Caco-2 (cell line): ENCODE measurements around the gene MEIS3. TPM values are rescaled to one million over a fixed set of nuclear protein-coding genes. Genes with fewer than 3 reads are reported as not detected.

ENCODE experiments used
- BruUV-seq: library from RNA; stranded (reverse); fragments of 400-500 nt; replicated peaks from 2 replicates; lab custom pipeline; 2021; lab: Mats Ljungman, UMichigan
- CTCF ChIA-PET: fragments of 300-600 bp; sonication (Branson Sonifier 250); formaldehyde crosslinking; loops from one replicate; lab custom pipeline; 2022; ENCODE audit warnings: antibody characterized with exemption; lab: Charles Lee
- POLR2A ChIA-PET: fragments of 300-600 bp; sonication (Branson Sonifier 250); formaldehyde crosslinking; loops from one replicate; lab custom pipeline; 2022; ENCODE audit warnings: antibody characterized with exemption; lab: Charles Lee
- DNase-seq, 2 experiments: peaks; one replicate each; pipeline versions ENCODE4 v3.0.0 to v3.0.0-alpha.2; 2020 to 2022
- H3K27me3 ChIP-seq: replicated peaks from 2 replicates; pipeline ENCODE4 v1.6.0; 2011; ENCODE audit warnings: low read length; ENCODE audit not compliant: control insufficient read depth, insufficient read depth
- H3K36me3 ChIP-seq: 2 replicates; pipeline ENCODE4 v1.5.1; 2011; ENCODE audit warnings: low read length; ENCODE audit not compliant: control insufficient read depth, insufficient read depth
- H3K4me1 ChIP-seq: fragments of 250-450 bp; sonication (Bioruptor Pico); 2 replicates; pipeline ENCODE4 v1.5.1; 2020; ENCODE audit warnings: mild to moderate bottlenecking
- H3K4me3 ChIP-seq: 2 replicates; pipeline ENCODE4 v1.5.1; 2011; ENCODE audit warnings: low read depth, mild to moderate bottlenecking, control low read depth, low read length
- H3K9me3 ChIP-seq: fragments of 250-450 bp; sonication (Bioruptor Pico); 2 replicates; pipeline ENCODE4 v1.5.1; 2020; ENCODE audit warnings: mild to moderate bottlenecking, moderate library complexity
- H3K27ac Mint-ChIP-seq: one replicate; pipeline ENCODE4 v1.8.0; 2022; ENCODE audit warnings: mixed read lengths; ENCODE audit not compliant: unreplicated experiment
- H3K27me3 Mint-ChIP-seq: one replicate; pipeline ENCODE4 v1.8.0; 2022; ENCODE audit warnings: mixed read lengths; ENCODE audit not compliant: insufficient read depth, unreplicated experiment
- H3K36me3 Mint-ChIP-seq: one replicate; pipeline ENCODE4 v1.8.0; 2022; ENCODE audit warnings: mild to moderate bottlenecking, mixed read lengths; ENCODE audit not compliant: insufficient read depth, unreplicated experiment
- H3K4me1 Mint-ChIP-seq: one replicate; pipeline ENCODE4 v1.8.0; 2022; ENCODE audit warnings: low read depth, mixed read lengths; ENCODE audit not compliant: unreplicated experiment
- H3K4me3 Mint-ChIP-seq: one replicate; pipeline ENCODE4 v1.8.0; 2022; ENCODE audit warnings: mild to moderate bottlenecking, moderate library complexity, mixed read lengths; ENCODE audit not compliant: unreplicated experiment
- H3K9me3 Mint-ChIP-seq: one replicate; pipeline ENCODE4 v1.8.0; 2022; ENCODE audit warnings: mixed read lengths; ENCODE audit not compliant: unreplicated experiment
- CTCF ChIP-seq, 2 experiments: fragments of 200-600 bp in 1 of 2; IDR thresholded peaks; 1 replicate in 1 of 2; 2 replicates in 1 of 2; pipeline versions ENCODE4 v1.5.1 to v1.8.0; 2011 to 2022; ENCODE audit warnings: antibody characterized with exemption in 1 of 2, control low read depth in 1 of 2, inconsistent platforms in 1 of 2, low read depth in 1 of 2, low read length in 1 of 2, mild to moderate bottlenecking in 1 of 2, moderate library complexity in 1 of 2; ENCODE audit not compliant: insufficient read depth in 1 of 2, severe bottlenecking in 1 of 2, unreplicated experiment in 1 of 2
- intact Hi-C: fragments of 100-400 bp; cut with micrococcal nuclease; formaldehyde crosslinking; loops from one replicate; pipeline ENCODE4 v1.10.0; 2022; ENCODE audit not compliant: unreplicated experiment
- total RNA-seq: library from RNA; stranded (reverse); gene quantifications from 2 replicates; pipeline ENCODE4 v1.2.3, GENCODE V29; 2022

The MEIS3 gene
- total RNA-seq, 1 experiment from 2014 or later, result 16.8 TPM

- Mint-ChIP-seq H3K27me3 (peaks cover 4% of the 10 kb centered on the region), H3K4me3 (no peak overlapping the region), H3K27ac (no peak overlapping the region), H3K36me3 (no peaks in the 10 kb centered on the region), H3K4me1 (no peaks in the 10 kb centered on the region), H3K9me3 (no peaks in the 10 kb centered on the region)
- TF ChIP-seq CTCF (IDR thresholded peaks at IDR 0.05; ENCODE audit: insufficient read depth in 1 of 2, low read depth in 1 of 2, low read length in 1 of 2, severe bottlenecking in 1 of 2, unreplicated experiment in 1 of 2), result no peak
- ChIA-PET CTCF (interaction anchor here (0.5 to 2.0 kb wide), 26 partner anchors 8 to 1770 kb away, joined by 3 to 25 read pairs (median 5); partner anchors contain the start of genes DHX34, INAFM1, KPTN and NAPA), POLR2A (interaction anchor here (0.5 to 0.8 kb wide), 5 partner anchors 80 to 1968 kb away, joined by 3 to 7 read pairs (median 5); no protein-coding TSS in a partner anchor)
- Histone ChIP-seq H3K27me3 (peaks cover 3% of the 10 kb centered on the region), H3K36me3 (no peaks in the 10 kb centered on the region), H3K4me3 (peak overlapping the region; percentile 13; the same call in 1 of the 2 replicates), H3K9me3 (no peaks in the 10 kb centered on the region), H3K4me1 (peaks cover 13% of the 10 kb centered on the region)
- BruUV-seq, result no TSS peak
- DNase-seq, result peak; percentile 92 to 98
- intact Hi-C loops, result loop anchor here (5.0 to 10.0 kb wide), 2 partner anchors 84 to 146 kb away; partner anchors contain the start of gene DHX34
These were observed 9.0 kb upstream of the MEIS3 start for GRCh38 chr19:47428177-47428894.

- H3K4me1 Mint-ChIP-seq, result peaks cover 8% of the 10 kb centered on the region
- no peaks in the 10 kb centered on the region for H3K9me3 Mint-ChIP-seq
- Histone ChIP-seq H3K36me3 (no peaks in the 10 kb centered on the region), H3K27me3 (peaks cover 6% of the 10 kb centered on the region), H3K9me3 (no peaks in the 10 kb centered on the region), H3K4me1 (peaks cover 13% of the 10 kb centered on the region), H3K4me3 (no peak overlapping the region)
- no peaks in the 10 kb centered on the region for H3K36me3 Mint-ChIP-seq
- CTCF ChIA-PET, result interaction anchor here (0.6 to 2.0 kb wide), 22 partner anchors 9 to 1771 kb away, joined by 3 to 25 read pairs (median 5); partner anchors contain the start of genes DHX34, KPTN and NAPA
- peak; percentile 82 to 89 for DNase-seq
- intact Hi-C loops, result loop anchor here (1.0 to 10.0 kb wide), 4 partner anchors 37 to 145 kb away; partner anchors contain the start of gene DHX34
- H3K4me3 Mint-ChIP-seq, result no peak overlapping the region
- H3K27ac Mint-ChIP-seq, result no peak overlapping the region
- no TSS peak for BruUV-seq
- peaks cover 12% of the 10 kb centered on the region for H3K27me3 Mint-ChIP-seq
- TF ChIP-seq CTCF (IDR thresholded peaks at IDR 0.05; ENCODE audit: insufficient read depth in 1 of 2, low read depth in 1 of 2, low read length in 1 of 2, severe bottlenecking in 1 of 2, unreplicated experiment in 1 of 2), result peak; percentile 92 to 94
- POLR2A ChIA-PET, result interaction anchor here (0.6 to 0.8 kb wide), 3 partner anchors 79 to 539 kb away, joined by 4 to 7 read pairs (median 5); no protein-coding TSS in a partner anchor
These were observed 8.2 kb upstream of the MEIS3 start for GRCh38 chr19:47427241-47428176.
